Measurements from ENCODE around the gene POLR3G.

Gene POLR3G

DNA sequence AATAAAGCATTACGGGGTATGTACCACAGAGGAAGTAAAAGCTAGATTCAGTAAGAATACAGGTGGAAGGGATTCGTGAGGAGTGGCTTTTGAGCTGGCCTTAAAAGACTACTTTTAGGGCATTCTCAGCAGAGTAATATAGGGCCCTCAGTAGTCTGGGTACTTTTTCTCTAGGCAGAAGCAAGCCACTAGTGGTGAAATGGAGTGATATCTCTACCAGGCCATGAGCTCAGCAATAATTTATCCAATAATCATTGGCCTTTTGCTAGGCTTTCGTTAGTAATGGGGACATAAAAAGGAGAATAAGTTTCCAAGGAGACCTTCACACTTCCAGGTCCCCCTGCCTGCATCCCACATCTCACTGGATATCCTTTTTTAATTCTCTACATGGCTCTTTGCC is 1.7 kb downstream of the POLR3G start:
- no peak for DNase-seq
- Mint-ChIP-seq H3K36me3 (ENCODE audit: low read depth) (peaks cover under 1% of the 10 kb centered on the region), H3K27ac (no peak overlapping the region), H3K4me1 (peaks cover 33% of the 10 kb centered on the region), H3K4me3 (peak overlapping the region; percentile 96), H3K9me3 (no peaks in the 10 kb centered on the region), H3K27me3 (ENCODE audit: low read depth, poor library complexity) (peaks cover 4% of the 10 kb centered on the region)
- TF ChIP-seq, protein P1, sequence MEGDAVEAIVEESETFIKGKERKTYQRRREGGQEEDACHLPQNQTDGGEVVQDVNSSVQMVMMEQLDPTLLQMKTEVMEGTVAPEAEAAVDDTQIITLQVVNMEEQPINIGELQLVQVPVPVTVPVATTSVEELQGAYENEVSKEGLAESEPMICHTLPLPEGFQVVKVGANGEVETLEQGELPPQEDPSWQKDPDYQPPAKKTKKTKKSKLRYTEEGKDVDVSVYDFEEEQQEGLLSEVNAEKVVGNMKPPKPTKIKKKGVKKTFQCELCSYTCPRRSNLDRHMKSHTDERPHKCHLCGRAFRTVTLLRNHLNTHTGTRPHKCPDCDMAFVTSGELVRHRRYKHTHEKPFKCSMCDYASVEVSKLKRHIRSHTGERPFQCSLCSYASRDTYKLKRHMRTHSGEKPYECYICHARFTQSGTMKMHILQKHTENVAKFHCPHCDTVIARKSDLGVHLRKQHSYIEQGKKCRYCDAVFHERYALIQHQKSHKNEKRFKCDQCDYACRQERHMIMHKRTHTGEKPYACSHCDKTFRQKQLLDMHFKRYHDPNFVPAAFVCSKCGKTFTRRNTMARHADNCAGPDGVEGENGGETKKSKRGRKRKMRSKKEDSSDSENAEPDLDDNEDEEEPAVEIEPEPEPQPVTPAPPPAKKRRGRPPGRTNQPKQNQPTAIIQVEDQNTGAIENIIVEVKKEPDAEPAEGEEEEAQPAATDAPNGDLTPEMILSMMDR (IDR thresholded peaks at IDR 0.05): no peak

DNA sequence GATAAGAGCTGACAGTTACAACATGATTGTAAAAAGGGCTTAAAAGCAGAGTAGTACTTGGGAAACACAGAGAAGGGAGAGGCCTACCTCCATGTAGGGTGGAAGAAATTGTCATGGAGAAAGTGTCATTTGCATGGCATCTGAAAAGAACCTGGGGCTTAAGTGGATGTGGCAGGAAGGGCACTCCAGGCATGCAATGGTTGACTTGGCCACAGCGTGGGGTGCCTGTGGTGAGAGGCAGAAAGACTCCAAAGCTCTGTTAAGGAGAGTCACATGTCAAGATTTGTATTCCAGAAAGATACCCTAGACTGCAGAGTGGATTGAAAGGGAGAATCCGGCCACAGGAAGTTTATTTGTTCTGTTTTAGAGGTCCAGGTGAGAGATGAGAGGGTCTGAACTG is 2.4 kb downstream of the POLR3G start:
- DNase-seq: peak; percentile 8
- H3K36me3 Mint-ChIP-seq (ENCODE audit: low read depth): no peaks in the 10 kb centered on the region
- H3K27me3 Mint-ChIP-seq (ENCODE audit: low read depth, poor library complexity): peaks cover 4% of the 10 kb centered on the region
- peaks cover 33% of the 10 kb centered on the region for H3K4me1 Mint-ChIP-seq
- no peak overlapping the region for H3K4me3 Mint-ChIP-seq
- H3K9me3 Mint-ChIP-seq: no peaks in the 10 kb centered on the region
- TF ChIP-seq, protein P1 (IDR thresholded peaks at IDR 0.05): no peak
- no peak overlapping the region for H3K27ac Mint-ChIP-seq

DNA sequence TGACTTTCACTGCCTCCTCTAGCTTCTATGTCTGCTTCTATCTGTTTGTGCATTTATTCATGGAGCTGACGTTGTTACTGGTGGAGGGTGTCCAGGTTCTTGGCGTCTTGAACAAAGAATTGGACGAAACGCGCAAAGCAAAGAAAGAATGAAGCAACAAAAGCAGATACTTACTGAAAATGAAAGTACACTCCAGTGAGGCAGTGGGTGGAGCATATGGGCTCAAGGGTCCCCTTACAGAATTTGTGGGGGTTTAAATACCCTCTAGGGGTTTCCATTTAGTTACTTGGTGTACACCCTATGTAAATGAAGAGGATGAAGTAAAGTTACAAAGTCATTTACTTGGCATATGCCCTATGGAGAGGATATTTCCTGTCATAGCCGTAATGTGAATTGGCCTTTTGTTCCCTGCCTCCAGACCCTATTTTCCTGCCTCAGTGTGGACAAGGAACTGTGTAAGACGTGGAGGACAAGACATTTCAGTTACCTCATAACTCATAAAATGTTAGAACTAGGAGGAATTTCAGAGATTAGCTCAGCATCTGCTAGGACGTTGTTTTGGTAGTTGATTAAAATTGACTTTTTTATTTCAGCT is 3.1 kb downstream of the POLR3G start:
- Mint-ChIP-seq H3K27ac (no peak overlapping the region), H3K36me3 (ENCODE audit: low read depth) (no peaks in the 10 kb centered on the region), H3K27me3 (ENCODE audit: low read depth, poor library complexity) (peaks cover 4% of the 10 kb centered on the region), H3K9me3 (no peaks in the 10 kb centered on the region), H3K4me3 (no peak overlapping the region), H3K4me1 (peaks cover 29% of the 10 kb centered on the region)
- DNase-seq: no peak
- TF ChIP-seq, protein P1 (IDR thresholded peaks at IDR 0.05): no peak

DNA sequence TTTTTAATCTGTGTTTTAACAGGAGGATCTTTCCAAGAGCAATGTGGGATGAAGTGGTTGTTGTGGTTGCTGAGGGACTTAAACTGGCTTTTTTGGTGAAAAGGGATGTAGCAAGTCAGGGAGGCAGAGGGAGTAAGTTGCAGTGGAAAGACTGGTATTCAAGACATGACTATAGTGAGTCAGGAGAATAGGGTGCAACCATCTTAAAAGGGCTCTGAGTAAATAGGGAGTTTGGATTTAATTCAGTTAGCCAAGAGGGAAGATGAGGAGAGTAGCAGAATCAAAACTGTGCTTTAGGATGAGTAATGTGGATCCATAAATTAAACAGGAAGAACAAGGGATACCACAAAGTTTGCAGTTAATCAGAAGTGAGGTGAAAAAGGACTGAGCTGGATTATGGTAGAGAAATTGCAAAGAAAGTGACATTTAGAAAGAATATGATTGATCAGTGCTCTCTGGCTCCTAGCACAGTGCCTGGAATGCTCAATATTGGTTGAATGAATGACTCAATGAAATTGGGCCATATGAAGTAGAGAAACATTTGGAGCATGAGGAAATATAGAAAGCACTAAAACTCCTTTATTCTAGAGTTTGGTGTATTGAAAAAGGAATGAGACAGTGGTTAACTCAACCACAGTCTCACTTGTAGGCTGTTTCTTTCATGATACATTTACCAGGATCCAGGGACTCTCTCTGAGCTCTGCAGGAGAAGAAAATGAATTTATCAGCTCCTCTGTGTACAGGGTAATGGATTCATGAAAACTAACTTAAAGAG is 5.1 kb downstream of the POLR3G start:
- peak overlapping the region; percentile 65 for H3K27ac Mint-ChIP-seq

DNA sequence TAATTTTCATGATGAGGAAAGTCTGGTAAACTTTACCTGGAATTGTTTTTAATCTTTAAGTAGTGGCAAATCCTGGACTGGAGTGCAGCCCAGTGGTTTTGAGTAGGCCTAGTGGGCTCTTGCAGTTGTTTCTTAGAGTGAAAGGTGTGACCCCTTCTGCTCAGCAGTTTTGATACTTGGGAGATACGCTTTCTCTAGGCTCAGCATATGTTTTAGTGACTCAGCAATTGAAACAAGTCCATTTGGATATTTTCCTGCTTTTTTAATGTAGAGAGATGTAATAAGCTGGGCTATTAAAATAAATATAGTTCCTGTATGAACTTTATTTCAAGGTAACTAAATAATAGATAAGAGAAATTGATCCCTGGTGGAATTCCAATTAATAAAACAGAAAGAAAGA is 6.0 kb downstream of the POLR3G start:
- Mint-ChIP-seq H3K27me3 (ENCODE audit: low read depth, poor library complexity) (peaks cover under 1% of the 10 kb centered on the region), H3K36me3 (ENCODE audit: low read depth) (peaks cover 4% of the 10 kb centered on the region), H3K4me3 (no peak overlapping the region), H3K27ac (no peak overlapping the region), H3K9me3 (no peaks in the 10 kb centered on the region), H3K4me1 (peaks cover 10% of the 10 kb centered on the region)
- DNase-seq: no peak
- TF ChIP-seq, protein P1 (IDR thresholded peaks at IDR 0.05): no peak

More for the DNA sequence above, 5.1 kb downstream of the POLR3G start:
- Mint-ChIP-seq H3K4me1 (peaks cover 19% of the 10 kb centered on the region), H3K36me3 (ENCODE audit: low read depth) (peaks cover 4% of the 10 kb centered on the region), H3K9me3 (no peaks in the 10 kb centered on the region), H3K27me3 (ENCODE audit: low read depth, poor library complexity) (peaks cover 4% of the 10 kb centered on the region), H3K4me3 (no peak overlapping the region)
- TF ChIP-seq, protein P1 (IDR thresholded peaks at IDR 0.05): no peak
- DNase-seq: no peak

Data from nephron progenitor cell (in vitro differentiated cells).